Measurements from ENCODE around the gene SLC9A8.

GRCh38 chr20:49867453-49868215 lies 55.0 kb downstream of the SLC9A8 start:
- no peak for TF ChIP-seq CTCF (IDR thresholded peaks at IDR 0.05)
- no peak for TF ChIP-seq POLR2A (IDR thresholded peaks at IDR 0.05)
